Measurements from ENCODE around the gene LRRC8D.
"Not testable (repeated sequence)": the region's sequence is repeated elsewhere in the genome, so short reads cannot be mapped to it uniquely, and the experiment has no call there.

The LRRC8D gene

GRCh38 chr1:89965193-89965768 is 144.4 kb downstream of the LRRC8D start:
- DNase-seq, result peak; percentile 35

- DNase-seq, result no peak
Measured at GRCh38 chr1:89966656-89967055, 145.8 kb downstream of the LRRC8D start.

DNA sequence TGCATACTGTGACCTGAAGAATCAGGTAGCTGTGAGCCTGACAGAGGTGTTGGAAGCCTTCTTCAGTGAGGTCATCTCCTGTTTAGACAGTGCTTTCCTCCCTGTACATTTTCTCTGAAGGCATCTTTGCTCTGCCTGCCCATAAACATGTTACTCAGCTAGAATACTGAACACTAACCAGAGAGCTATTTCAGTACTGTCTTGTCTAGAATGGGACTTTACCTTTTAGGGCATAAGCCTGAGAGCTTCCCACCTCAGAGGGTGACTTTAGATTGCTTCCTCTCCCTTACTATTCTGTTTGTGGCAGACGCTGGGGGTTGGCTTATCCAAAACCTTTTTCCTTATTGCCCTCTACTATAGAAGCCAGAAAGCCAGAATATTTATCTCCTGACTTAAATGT is 150.8 kb downstream of the LRRC8D start:
- DNase-seq, result no peak

DNA sequence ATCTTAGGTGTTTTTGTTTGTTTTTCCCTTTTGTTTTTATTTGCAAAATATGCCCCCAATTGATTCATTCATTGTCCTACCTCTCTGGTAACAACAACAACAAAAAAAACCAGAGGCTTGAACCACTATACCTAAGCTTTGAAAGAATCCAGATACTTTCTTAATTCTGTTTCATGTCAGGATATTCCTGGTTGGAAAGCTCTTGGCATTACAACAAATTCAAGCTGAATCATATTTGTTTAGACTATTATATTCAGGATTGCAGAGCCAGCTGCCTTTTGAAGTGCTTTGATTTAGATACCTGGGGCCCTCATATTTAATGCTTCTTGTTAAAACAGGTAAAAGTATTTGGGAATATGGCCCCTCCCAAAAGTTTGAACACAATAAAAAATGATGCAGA is 151.2 kb downstream of the LRRC8D start:
- DNase-seq, result no peak

DNA sequence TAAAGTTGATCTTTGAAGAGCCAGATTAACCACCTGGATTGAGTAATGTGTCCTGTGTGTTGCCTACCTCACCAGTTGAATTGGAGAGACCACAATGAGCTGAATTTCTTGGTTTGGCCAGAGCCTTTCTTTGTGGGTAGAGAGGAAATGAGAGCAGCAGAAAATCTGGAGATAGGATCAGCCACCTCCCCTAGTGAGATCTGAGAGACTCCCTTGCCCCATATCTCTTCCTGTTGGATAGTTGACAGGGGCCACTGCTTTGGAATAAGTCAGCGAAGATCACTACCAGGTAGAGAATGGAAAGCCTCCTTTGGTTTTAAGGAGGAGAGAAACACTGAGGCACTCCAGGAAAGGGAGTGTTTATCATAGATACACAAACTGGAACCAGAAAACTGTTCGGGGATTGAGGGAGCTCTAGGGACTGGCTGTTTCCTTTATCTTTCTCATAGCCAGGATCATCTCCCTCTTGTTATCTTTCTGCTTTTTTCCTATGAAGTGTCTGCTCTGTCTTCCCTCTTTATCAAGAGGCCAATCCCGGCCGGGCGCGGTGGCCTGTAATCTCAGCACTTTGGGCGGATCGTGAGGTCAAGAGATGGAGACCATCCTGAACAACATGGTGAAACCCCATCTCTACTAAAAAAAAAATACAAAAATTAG is 152.8 kb downstream of the LRRC8D start:
- no peak for DNase-seq

DNA sequence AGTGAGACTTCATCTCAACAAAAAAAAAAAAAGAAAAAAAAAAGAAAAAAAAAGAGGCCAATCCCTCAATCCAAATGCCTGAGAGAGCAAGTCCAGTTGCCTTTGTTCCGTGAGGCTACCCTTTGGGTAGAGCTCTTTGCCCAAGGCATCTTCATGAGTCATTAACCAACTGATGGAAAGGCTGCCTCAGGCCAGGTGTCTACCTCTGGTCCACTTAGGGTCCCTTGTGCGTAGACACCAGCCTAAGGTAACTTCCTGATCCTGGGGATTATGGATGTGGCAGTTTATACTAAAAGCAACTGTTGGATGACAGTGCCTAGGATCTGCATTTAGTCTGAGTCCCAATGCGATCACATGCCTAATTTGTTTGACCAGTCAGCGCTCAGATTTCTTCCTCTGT is 153.4 kb downstream of the LRRC8D start:
- no peak for DNase-seq

DNA sequence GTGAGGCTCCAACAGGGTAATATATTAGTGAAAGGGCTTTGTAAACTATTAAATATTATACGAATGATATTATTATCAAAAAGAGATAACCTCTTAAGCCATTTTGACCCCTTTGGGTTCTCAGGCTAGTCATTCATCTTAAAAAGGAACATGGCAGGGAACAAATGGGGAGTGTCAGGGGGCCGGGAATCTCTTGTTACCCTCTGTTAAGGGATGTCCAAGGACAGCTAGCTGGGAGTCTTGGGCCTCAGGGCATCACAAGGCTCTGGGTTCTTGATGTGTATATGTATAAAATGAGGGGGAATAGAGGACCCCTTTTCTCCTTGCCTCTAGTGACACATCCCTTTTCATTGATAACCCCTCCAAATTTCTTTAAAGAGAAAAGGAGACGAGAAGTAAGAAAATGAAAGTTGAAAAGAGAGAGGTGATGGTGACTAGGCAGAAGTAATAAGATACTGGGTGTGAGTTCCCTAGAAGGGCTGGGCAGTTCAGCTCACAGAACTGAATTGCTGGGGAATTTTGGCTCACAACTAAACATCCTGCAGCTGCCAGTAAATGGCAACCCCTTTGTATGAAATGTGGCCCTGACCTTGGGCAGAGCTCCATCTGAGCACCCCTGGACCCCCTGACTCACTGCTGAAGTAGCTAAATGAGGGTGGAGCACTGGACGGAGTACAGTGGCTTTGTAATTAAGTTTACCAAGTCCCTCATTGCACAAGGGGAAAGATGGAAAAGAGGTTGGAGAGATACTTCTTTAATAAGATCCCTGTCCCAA is 154.1 kb downstream of the LRRC8D start:
- DNase-seq, result no peak

- no peak for DNase-seq
Measured at GRCh38 chr1:89975540-89976125, 154.8 kb downstream of the LRRC8D start.

DNA sequence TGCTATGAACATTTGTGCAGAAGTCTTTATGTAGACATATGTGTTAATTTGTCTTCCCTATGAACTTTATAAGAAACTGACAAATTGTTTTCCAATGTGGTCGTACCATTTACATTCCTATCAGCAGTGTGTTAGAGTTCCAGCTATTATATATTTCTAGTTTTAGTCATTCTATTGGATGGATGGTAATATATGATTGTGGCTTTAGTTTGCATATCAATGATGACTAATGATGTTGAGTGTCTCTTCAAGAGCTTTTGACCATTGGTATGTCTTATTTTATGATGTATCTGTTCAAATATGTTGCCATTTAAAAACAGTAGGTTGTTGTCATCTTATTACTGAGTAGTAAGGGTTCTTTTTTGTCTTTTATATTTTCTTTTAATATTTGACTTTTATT is 157.9 kb downstream of the LRRC8D start:
- no peak for DNase-seq

GRCh38 chr1:89980605-89981004 is 159.8 kb downstream of the LRRC8D start:
- peak; percentile 89 for DNase-seq

DNA sequence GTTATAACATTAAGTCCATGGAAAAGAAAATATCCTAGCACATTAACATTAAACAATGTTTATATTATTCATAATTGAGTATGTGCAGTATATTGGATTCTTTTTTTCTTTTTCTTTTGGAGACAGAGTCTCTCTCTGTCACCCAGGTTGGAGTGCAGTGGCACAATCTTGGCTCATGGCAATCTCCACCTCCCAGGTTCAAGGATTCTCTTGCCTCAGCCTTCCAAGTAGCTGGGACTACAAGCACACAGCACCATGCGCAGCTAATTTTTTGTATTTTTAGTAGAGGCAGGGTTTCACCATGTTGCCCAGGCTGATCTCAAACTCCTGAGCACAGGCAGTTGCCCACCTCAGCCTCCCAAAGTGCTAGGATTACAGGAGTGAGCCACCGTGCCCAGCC is 162.0 kb downstream of the LRRC8D start:
- not testable (repeated sequence) for DNase-seq

- not testable (repeated sequence) for DNase-seq
Measured at GRCh38 chr1:89984564-89985116, 163.8 kb downstream of the LRRC8D start.

GRCh38 chr1:89986020-89986419 is 165.2 kb downstream of the LRRC8D start:
- peak; percentile 59 for DNase-seq
